ENCODE data around the gene CFAP77. TPM values are rescaled to one million over a fixed set of nuclear protein-coding genes. Genes with fewer than 3 reads are reported as not detected.

CFAP77 gene
- total RNA-seq, 1 experiment from 2014 or later: not detected

GRCh38 chr9:132543960-132544359 lies 133.9 kb downstream of the CFAP77 start:
- no TSS peak for BruUV-seq (replicated peaks)
- no peaks in the 10 kb centered on the region for H3K36me3 ChIP-seq (ENCODE audit: insufficient read depth, low read length, poor library complexity, severe bottlenecking)
- peaks cover 12% of the 10 kb centered on the region for H3K4me1 ChIP-seq (ENCODE audit: insufficient read depth, low read length, poor library complexity, severe bottlenecking)
- CTCF ChIA-PET: no interaction called here
- intact Hi-C loops (cut with micrococcal nuclease; ENCODE audit: unreplicated experiment): no loop called here
- DNase-seq (ENCODE audit: low spot score): no peak
- H3K9me3 ChIP-seq (ENCODE audit: low read depth, low read length, poor library complexity, severe bottlenecking): no peaks in the 10 kb centered on the region
- no peak overlapping the region for H3K27ac ChIP-seq (ENCODE audit: low read depth, low read length, poor library complexity, severe bottlenecking)
- no peak overlapping the region for H3K4me3 ChIP-seq (ENCODE audit: low read depth, low read length, poor library complexity, severe bottlenecking)
- no peak for TF ChIP-seq CTCF (conservative IDR thresholded peaks at IDR 0.05; ENCODE audit: low read depth, low read length)
- no peak for TF ChIP-seq EZH2 (IDR thresholded peaks at IDR 0.05; ENCODE audit: borderline replicate concordance, low read depth, low read length, poor library complexity, severe bottlenecking)
- H3K27me3 ChIP-seq (replicated peaks; ENCODE audit: insufficient read depth, low read depth, low read length, poor library complexity): no peaks in the 10 kb centered on the region
- POLR2A ChIA-PET (ENCODE audit: low non-redundant PET): no interaction called here

- DNase-seq (ENCODE audit: low spot score): no peak
- CTCF ChIA-PET: no interaction called here
- H3K27me3 ChIP-seq (replicated peaks; ENCODE audit: insufficient read depth, low read depth, low read length, poor library complexity): no peaks in the 10 kb centered on the region
- no TSS peak for BruUV-seq (replicated peaks)
- intact Hi-C loops (cut with micrococcal nuclease; ENCODE audit: unreplicated experiment): no loop called here
- POLR2A ChIA-PET (ENCODE audit: low non-redundant PET): interaction anchor here (0.5 kb wide), 1 partner anchor 19 kb away, joined by 14 read pairs; no protein-coding TSS in a partner anchor
- H3K36me3 ChIP-seq (ENCODE audit: insufficient read depth, low read length, poor library complexity, severe bottlenecking): no peaks in the 10 kb centered on the region
- no peak overlapping the region for H3K4me3 ChIP-seq (ENCODE audit: low read depth, low read length, poor library complexity, severe bottlenecking)
- no peak overlapping the region for H3K27ac ChIP-seq (ENCODE audit: low read depth, low read length, poor library complexity, severe bottlenecking)
- H3K9me3 ChIP-seq (ENCODE audit: low read depth, low read length, poor library complexity, severe bottlenecking): no peaks in the 10 kb centered on the region
- H3K4me1 ChIP-seq (ENCODE audit: insufficient read depth, low read length, poor library complexity, severe bottlenecking): peaks cover 12% of the 10 kb centered on the region
- no peak for TF ChIP-seq CTCF (conservative IDR thresholded peaks at IDR 0.05; ENCODE audit: low read depth, low read length)
- no peak for TF ChIP-seq EZH2 (IDR thresholded peaks at IDR 0.05; ENCODE audit: borderline replicate concordance, low read depth, low read length, poor library complexity, severe bottlenecking)
Observed at GRCh38 chr9:132545578-132545977, 135.6 kb downstream of the CFAP77 start.

- DNase-seq (ENCODE audit: low spot score): peak; percentile 66
- Histone ChIP-seq H3K4me1 (ENCODE audit: insufficient read depth, low read length, poor library complexity, severe bottlenecking) (peaks cover 12% of the 10 kb centered on the region), H3K36me3 (ENCODE audit: insufficient read depth, low read length, poor library complexity, severe bottlenecking) (no peaks in the 10 kb centered on the region), H3K27me3 (replicated peaks; ENCODE audit: insufficient read depth, low read depth, low read length, poor library complexity) (no peaks in the 10 kb centered on the region), H3K27ac (ENCODE audit: low read depth, low read length, poor library complexity, severe bottlenecking) (no peak overlapping the region), H3K4me3 (ENCODE audit: low read depth, low read length, poor library complexity, severe bottlenecking) (peak overlapping the region; percentile 33), H3K9me3 (ENCODE audit: low read depth, low read length, poor library complexity, severe bottlenecking) (no peaks in the 10 kb centered on the region)
- ChIA-PET CTCF (interaction anchor here (0.6 to 1.1 kb wide), 2 partner anchors 24 to 1065 kb away, joined by 6 to 7 read pairs; no protein-coding TSS in a partner anchor), POLR2A (ENCODE audit: low non-redundant PET) (interaction anchor here (0.5 kb wide), 1 partner anchor 18 kb away, joined by 14 read pairs; no protein-coding TSS in a partner anchor)
- intact Hi-C loops (cut with micrococcal nuclease; ENCODE audit: unreplicated experiment): no loop called here
- no TSS peak for BruUV-seq (replicated peaks)
- TF ChIP-seq CTCF (conservative IDR thresholded peaks at IDR 0.05; ENCODE audit: low read depth, low read length): peak; percentile 71
- TF ChIP-seq EZH2 (IDR thresholded peaks at IDR 0.05; ENCODE audit: borderline replicate concordance, low read depth, low read length, poor library complexity, severe bottlenecking): no peak
Observed at GRCh38 chr9:132546148-132547051, 136.4 kb downstream of the CFAP77 start.

Measured in A673 (cell line).